Measurements from ENCODE around the gene PTH1R.

Gene PTH1R

GRCh38 chr3:46880884-46881595, 3.5 kb downstream of the PTH1R start:
- H3K4me3 ChIP-seq (replicated peaks; ENCODE audit: insufficient read depth, low read length) = no peak overlapping the region
- TF ChIP-seq GABPA (IDR thresholded peaks at IDR 0.05; ENCODE audit: low read depth) = no peak
- TF ChIP-seq CTCF (IDR thresholded peaks at IDR 0.05; ENCODE audit: insufficient read depth, low read length) = no peak
- no peak for TF ChIP-seq SPI1 (IDR thresholded peaks at IDR 0.05; ENCODE audit: borderline replicate concordance, low read depth)
- no peak for TF ChIP-seq REST (IDR thresholded peaks at IDR 0.05; ENCODE audit: insufficient replicate concordance, low read depth)
- no peak for TF ChIP-seq POLR2AphosphoS5 (IDR thresholded peaks at IDR 0.05; ENCODE audit: low read depth)
- no peak overlapping the region for H3K27ac ChIP-seq (replicated peaks)
- no peak for DNase-seq (ENCODE audit: low read depth in 1 of 2, low spot score in 1 of 2)
- H3K27me3 ChIP-seq (ENCODE audit: insufficient read depth, poor library complexity, severe bottlenecking) = peaks cover 46% of the 10 kb centered on the region

- Histone ChIP-seq H3K27me3 (ENCODE audit: insufficient read depth, poor library complexity, severe bottlenecking) (peaks cover 46% of the 10 kb centered on the region), H3K27ac (replicated peaks) (no peak overlapping the region), H3K4me3 (replicated peaks; ENCODE audit: insufficient read depth, low read length) (no peak overlapping the region; the same call in 1 of the 2 replicates)
- no peak for DNase-seq (ENCODE audit: low read depth in 1 of 2, low spot score in 1 of 2)
- TF ChIP-seq REST (IDR thresholded peaks at IDR 0.05; ENCODE audit: insufficient replicate concordance, low read depth) (no peak), CTCF (IDR thresholded peaks at IDR 0.05; ENCODE audit: insufficient read depth, low read length) (no peak), GABPA (IDR thresholded peaks at IDR 0.05; ENCODE audit: low read depth) (no peak), SPI1 (IDR thresholded peaks at IDR 0.05; ENCODE audit: borderline replicate concordance, low read depth) (no peak), POLR2AphosphoS5 (IDR thresholded peaks at IDR 0.05; ENCODE audit: low read depth) (no peak)
These were observed 4.3 kb downstream of the PTH1R start for GRCh38 chr3:46881596-46882376.

GRCh38 chr3:46882377-46883053, 5.0 kb downstream of the PTH1R start:
- DNase-seq (ENCODE audit: low read depth in 1 of 2, low spot score in 1 of 2) = no peak
- Histone ChIP-seq H3K27ac (replicated peaks) (no peak overlapping the region), H3K27me3 (ENCODE audit: insufficient read depth, poor library complexity, severe bottlenecking) (peaks cover 46% of the 10 kb centered on the region), H3K4me3 (replicated peaks; ENCODE audit: insufficient read depth, low read length) (peak overlapping the region; percentile 26)
- TF ChIP-seq CTCF (IDR thresholded peaks at IDR 0.05; ENCODE audit: insufficient read depth, low read length) (no peak), GABPA (IDR thresholded peaks at IDR 0.05; ENCODE audit: low read depth) (no peak)
